HEK293 (cell line): ENCODE measurements around the gene SEMA4B.

ENCODE experiments used
- GLIS1 ChIP-seq: fragments of 450-650 bp; formaldehyde crosslinking; IDR thresholded peaks from 2 replicates; pipeline ENCODE4 v1.5.1; 2016; ENCODE audit warnings: missing biosample characterization, missing genetic modification characterization
- KLF10 ChIP-seq: fragments of 450-650 bp; IDR thresholded peaks from 2 replicates; pipeline ENCODE4 v1.5.1; 2018; ENCODE audit warnings: missing biosample characterization, mild to moderate bottlenecking, missing genetic modification characterization
- KLF17 ChIP-seq: fragments of 450-650 bp; formaldehyde crosslinking; IDR thresholded peaks from 2 replicates; pipeline ENCODE4 v1.5.1; 2016; ENCODE audit warnings: missing biosample characterization, missing genetic modification characterization
- PRDM4 ChIP-seq: fragments of 450-650 bp; formaldehyde crosslinking; IDR thresholded peaks from 2 replicates; pipeline ENCODE4 v1.5.1; 2017; ENCODE audit warnings: missing biosample characterization, missing genetic modification characterization
- REPIN1 ChIP-seq: fragments of 450-650 bp; formaldehyde crosslinking; IDR thresholded peaks from 2 replicates; pipeline ENCODE4 v1.5.1; 2017; ENCODE audit warnings: missing biosample characterization, missing genetic modification characterization, low read depth
- ZNF114 ChIP-seq: fragments of 450-650 bp; formaldehyde crosslinking; IDR thresholded peaks from 2 replicates; pipeline ENCODE4 v1.5.0; 2017; ENCODE audit warnings: missing biosample characterization, missing genetic modification characterization
- ZNF174 ChIP-seq: fragments of 450-650 bp; formaldehyde crosslinking; IDR thresholded peaks from 2 replicates; pipeline ENCODE4 v1.5.0; 2017; ENCODE audit warnings: missing biosample characterization, mild to moderate bottlenecking, missing genetic modification characterization
- ZNF175 ChIP-seq: fragments of 450-650 bp; formaldehyde crosslinking; IDR thresholded peaks from 2 replicates; pipeline ENCODE4 v1.5.1; 2016; ENCODE audit warnings: missing biosample characterization, missing genetic modification characterization
- ZNF18 ChIP-seq: fragments of 450-650 bp; formaldehyde crosslinking; IDR thresholded peaks from 2 replicates; pipeline ENCODE4 v1.5.1; 2016; ENCODE audit warnings: missing biosample characterization, missing genetic modification characterization
- ZNF2 ChIP-seq: fragments of 450-650 bp; formaldehyde crosslinking; IDR thresholded peaks from 2 replicates; pipeline ENCODE4 v1.5.1; 2016; ENCODE audit warnings: missing biosample characterization, missing genetic modification characterization
- ZNF202 ChIP-seq: fragments of 450-650 bp; formaldehyde crosslinking; IDR thresholded peaks from 2 replicates; pipeline ENCODE4 v1.5.1; 2016; ENCODE audit warnings: missing biosample characterization, missing genetic modification characterization, borderline replicate concordance
- ZNF354C ChIP-seq: fragments of 450-650 bp; formaldehyde crosslinking; IDR thresholded peaks from 2 replicates; pipeline ENCODE4 v1.5.1; 2016; ENCODE audit warnings: missing biosample characterization, missing genetic modification characterization, low read depth, borderline replicate concordance
- ZNF362 ChIP-seq: fragments of 450-650 bp; formaldehyde crosslinking; IDR thresholded peaks from 2 replicates; pipeline ENCODE4 v1.5.1; 2016; ENCODE audit warnings: missing biosample characterization, missing genetic modification characterization
- ZNF398 ChIP-seq: fragments of 450-650 bp; formaldehyde crosslinking; IDR thresholded peaks from 2 replicates; pipeline ENCODE4 v1.5.1; 2017; ENCODE audit warnings: missing biosample characterization, missing genetic modification characterization
- ZNF521 ChIP-seq: fragments of 450-650 bp; formaldehyde crosslinking; IDR thresholded peaks from 2 replicates; pipeline ENCODE4 v1.5.1; 2017; ENCODE audit warnings: missing biosample characterization, mild to moderate bottlenecking, missing genetic modification characterization
- ZNF555 ChIP-seq: fragments of 450-650 bp; formaldehyde crosslinking; conservative IDR thresholded peaks from 2 replicates; pipeline ENCODE4 v1.5.1; 2017; ENCODE audit warnings: missing biosample characterization, mild to moderate bottlenecking, missing genetic modification characterization, inconsistent platforms
- ZNF596 ChIP-seq: fragments of 450-650 bp; IDR thresholded peaks from 2 replicates; pipeline ENCODE4 v1.5.0; 2018; ENCODE audit warnings: missing biosample characterization, mild to moderate bottlenecking, missing genetic modification characterization, moderate library complexity
- ZNF600 ChIP-seq: fragments of 450-650 bp; formaldehyde crosslinking; IDR thresholded peaks from 2 replicates; pipeline ENCODE4 v1.5.1; 2016; ENCODE audit warnings: missing biosample characterization, missing genetic modification characterization
- ZNF639 ChIP-seq: fragments of 450-650 bp; formaldehyde crosslinking; IDR thresholded peaks from 2 replicates; pipeline ENCODE4 v1.5.1; 2016; ENCODE audit warnings: missing biosample characterization, missing genetic modification characterization
- ZNF776 ChIP-seq: fragments of 450-650 bp; formaldehyde crosslinking; IDR thresholded peaks from 2 replicates; pipeline ENCODE4 v1.5.0; 2017; ENCODE audit warnings: missing biosample characterization, missing genetic modification characterization, borderline replicate concordance
- ZNF777 ChIP-seq: fragments of 450-650 bp; formaldehyde crosslinking; IDR thresholded peaks from 2 replicates; pipeline ENCODE4 v1.5.1; 2017; ENCODE audit warnings: missing biosample characterization, missing genetic modification characterization, borderline replicate concordance
- ZNF791 ChIP-seq: fragments of 450-650 bp; formaldehyde crosslinking; IDR thresholded peaks from 2 replicates; pipeline ENCODE4 v1.5.1; 2016; ENCODE audit warnings: missing biosample characterization, missing genetic modification characterization
- ZSCAN18 ChIP-seq: fragments of 450-650 bp; formaldehyde crosslinking; IDR thresholded peaks from 2 replicates; pipeline ENCODE4 v1.5.1; 2016; ENCODE audit warnings: missing biosample characterization, missing genetic modification characterization
- TF ChIP-seq, protein P1 (sequence below): fragments of 450-650 bp; formaldehyde crosslinking; IDR thresholded peaks from 2 replicates; pipeline ENCODE4 v1.5.1; 2016; ENCODE audit warnings: missing biosample characterization, missing genetic modification characterization
- TF ChIP-seq, protein P2 (sequence below): fragments of 450-650 bp; formaldehyde crosslinking; IDR thresholded peaks from 2 replicates; pipeline ENCODE4 v1.5.1; 2016; ENCODE audit warnings: missing biosample characterization, missing genetic modification characterization, low read depth

SEMA4B gene

DNA sequence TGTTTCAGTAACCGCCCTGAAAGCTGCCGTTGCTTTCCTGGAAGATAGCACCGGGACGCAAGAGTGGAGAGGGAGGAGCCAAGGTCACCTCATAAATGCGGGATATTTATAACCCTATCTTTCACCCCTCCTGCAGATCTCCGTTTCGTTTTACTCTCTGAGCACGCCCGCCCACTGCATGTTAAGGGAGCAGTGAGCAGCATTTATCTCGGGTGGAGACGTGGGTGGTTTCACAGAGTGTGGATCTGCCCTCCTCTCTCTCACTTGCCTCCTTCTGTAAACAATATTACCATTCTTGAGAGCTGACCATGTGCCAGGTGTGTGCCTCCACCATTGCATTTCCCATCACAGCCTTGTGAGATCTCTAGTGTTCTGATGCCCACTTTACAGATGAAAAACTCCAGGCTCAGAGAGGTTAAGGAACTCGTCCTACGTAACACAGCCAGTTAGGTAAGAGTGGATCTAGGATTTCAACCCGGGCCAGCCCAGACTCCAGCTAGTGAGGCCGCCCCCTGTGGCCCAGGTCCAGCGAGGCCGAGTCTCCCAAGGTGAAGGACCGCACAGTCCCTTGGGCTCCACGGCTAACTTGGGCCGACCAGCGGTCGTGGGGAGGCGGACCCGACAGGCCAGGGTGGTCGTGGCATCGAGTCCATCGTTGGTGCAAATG is 16.9 kb upstream of the SEMA4B start (continued):
- TF ChIP-seq KLF10 (tag by site-specific recombination) (peak; percentile 57; the same call in 1 of the 2 replicates), ZNF600 (tag by site-specific recombination) (no peak), ZNF639 (tag by site-specific recombination) (no peak; the same call in 1 of the 2 replicates), ZNF362 (no peak), ZNF521 (tag by site-specific recombination) (no peak), ZNF202 (tag by site-specific recombination) (no peak), PRDM4 (no peak), REPIN1 (tag by site-specific recombination) (peak; percentile 29; the same call in 1 of the 2 replicates), ZNF18 (tag by site-specific recombination) (no peak), KLF17 (peak; percentile 45), ZNF776 (tag by site-specific recombination) (no peak), ZNF555 (tag by site-specific recombination) (no peak), GLIS1 (tag by site-specific recombination) (no peak), ZNF791 (tag by site-specific recombination) (no peak), ZNF175 (no peak), ZNF114 (tag by site-specific recombination) (no peak), ZNF174 (tag by site-specific recombination) (no peak), ZNF2 (tag by site-specific recombination) (no peak), ZSCAN18 (tag by site-specific recombination) (no peak), ZNF354C (no peak), ZNF777 (no peak), ZNF398 (tag by site-specific recombination) (no peak), ZNF596 (no peak)
- TF ChIP-seq, protein P1, sequence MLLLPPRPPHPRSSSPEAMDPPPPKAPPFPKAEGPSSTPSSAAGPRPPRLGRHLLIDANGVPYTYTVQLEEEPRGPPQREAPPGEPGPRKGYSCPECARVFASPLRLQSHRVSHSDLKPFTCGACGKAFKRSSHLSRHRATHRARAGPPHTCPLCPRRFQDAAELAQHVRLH = peak; percentile 85
- TF ChIP-seq, protein P2, sequence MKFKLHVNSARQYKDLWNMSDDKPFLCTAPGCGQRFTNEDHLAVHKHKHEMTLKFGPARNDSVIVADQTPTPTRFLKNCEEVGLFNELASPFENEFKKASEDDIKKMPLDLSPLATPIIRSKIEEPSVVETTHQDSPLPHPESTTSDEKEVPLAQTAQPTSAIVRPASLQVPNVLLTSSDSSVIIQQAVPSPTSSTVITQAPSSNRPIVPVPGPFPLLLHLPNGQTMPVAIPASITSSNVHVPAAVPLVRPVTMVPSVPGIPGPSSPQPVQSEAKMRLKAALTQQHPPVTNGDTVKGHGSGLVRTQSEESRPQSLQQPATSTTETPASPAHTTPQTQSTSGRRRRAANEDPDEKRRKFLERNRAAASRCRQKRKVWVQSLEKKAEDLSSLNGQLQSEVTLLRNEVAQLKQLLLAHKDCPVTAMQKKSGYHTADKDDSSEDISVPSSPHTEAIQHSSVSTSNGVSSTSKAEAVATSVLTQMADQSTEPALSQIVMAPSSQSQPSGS (tag by site-specific recombination) = no peak
